Measurements from ENCODE around the gene NOXO1.

Gene NOXO1

DNA sequence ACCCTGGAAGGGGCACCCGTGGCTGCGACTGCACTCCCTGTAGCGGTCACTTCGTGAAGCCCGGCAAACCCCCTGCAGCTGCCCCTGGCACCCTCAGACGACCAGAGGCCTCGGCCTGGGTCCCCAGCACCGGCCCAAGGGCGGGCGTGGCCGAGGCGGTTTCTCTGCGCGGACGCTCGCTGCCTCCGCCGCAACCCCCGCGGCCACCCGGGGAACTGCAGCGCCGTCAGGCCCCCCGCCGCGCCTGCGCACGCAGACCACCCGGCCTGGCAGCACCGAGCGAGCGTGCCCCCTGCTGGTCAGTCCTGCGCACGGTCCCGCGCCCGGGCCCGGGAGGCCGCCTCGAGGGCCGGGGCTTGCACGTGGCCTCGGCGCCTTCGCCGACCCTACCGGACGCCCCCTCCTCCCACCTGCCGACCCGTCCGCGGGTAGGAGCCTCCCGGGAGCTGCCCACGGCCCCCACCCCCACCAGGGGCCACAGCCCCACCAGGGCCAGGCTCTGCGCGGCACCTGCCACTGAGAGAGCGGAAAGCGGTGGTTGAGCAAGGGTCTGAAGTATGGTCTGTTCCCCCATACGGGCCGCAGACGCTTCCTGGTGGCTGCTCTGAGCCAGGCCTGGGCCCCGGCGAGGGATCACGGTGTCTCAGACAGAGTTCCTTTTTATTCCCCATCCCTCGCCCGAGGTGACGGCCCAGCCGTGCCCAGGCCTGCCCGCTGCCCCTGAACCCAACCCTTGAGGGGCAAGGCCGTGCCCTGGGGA is 51.5 kb downstream of the NOXO1 start:
- Histone ChIP-seq H3K27ac (no peak overlapping the region), H3K4me3 (ENCODE audit: low read depth, low read length) (peak overlapping the region; percentile 63), H3K27me3 (replicated peaks) (no peaks in the 10 kb centered on the region), H3K36me3 (replicated peaks) (no peaks in the 10 kb centered on the region)
- peak; percentile 60 for DNase-seq
- TF ChIP-seq, protein P1, sequence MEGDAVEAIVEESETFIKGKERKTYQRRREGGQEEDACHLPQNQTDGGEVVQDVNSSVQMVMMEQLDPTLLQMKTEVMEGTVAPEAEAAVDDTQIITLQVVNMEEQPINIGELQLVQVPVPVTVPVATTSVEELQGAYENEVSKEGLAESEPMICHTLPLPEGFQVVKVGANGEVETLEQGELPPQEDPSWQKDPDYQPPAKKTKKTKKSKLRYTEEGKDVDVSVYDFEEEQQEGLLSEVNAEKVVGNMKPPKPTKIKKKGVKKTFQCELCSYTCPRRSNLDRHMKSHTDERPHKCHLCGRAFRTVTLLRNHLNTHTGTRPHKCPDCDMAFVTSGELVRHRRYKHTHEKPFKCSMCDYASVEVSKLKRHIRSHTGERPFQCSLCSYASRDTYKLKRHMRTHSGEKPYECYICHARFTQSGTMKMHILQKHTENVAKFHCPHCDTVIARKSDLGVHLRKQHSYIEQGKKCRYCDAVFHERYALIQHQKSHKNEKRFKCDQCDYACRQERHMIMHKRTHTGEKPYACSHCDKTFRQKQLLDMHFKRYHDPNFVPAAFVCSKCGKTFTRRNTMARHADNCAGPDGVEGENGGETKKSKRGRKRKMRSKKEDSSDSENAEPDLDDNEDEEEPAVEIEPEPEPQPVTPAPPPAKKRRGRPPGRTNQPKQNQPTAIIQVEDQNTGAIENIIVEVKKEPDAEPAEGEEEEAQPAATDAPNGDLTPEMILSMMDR (IDR thresholded peaks at IDR 0.05; ENCODE audit: low read depth, low read length, missing control alignments) = peak; percentile 58
- in situ Hi-C loops (cut with HindIII; ENCODE audit: low pct_ligation_motif_present, low sequenced_read_pairs) = no loop called here

DNA sequence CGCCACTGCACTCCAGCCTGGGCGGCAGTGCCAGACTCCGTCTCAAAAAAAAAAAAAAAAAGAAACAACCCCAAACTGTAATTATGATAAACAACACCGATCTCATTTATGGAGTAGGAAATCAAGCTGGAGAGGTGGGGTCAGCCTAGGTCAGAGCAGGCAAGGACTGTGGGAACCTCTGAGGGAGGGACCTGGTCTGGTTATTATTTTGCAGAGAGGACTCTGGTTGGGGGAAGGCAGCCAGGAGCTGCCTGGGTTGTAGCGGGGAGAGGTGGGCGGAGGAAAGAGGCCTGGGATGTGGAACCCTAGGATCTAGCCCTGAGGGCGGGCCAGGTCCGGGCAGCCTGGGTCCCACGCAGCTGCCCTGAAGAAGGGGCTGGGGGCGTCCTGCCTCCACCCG is 52.2 kb downstream of the NOXO1 start:
- DNase-seq = no peak
- TF ChIP-seq, protein P1 (IDR thresholded peaks at IDR 0.05; ENCODE audit: low read depth, low read length, missing control alignments) = no peak
- no peaks in the 10 kb centered on the region for H3K36me3 ChIP-seq (replicated peaks)
- H3K4me3 ChIP-seq (ENCODE audit: low read depth, low read length) = peak overlapping the region; percentile 63
- H3K27ac ChIP-seq = no peak overlapping the region
- no peaks in the 10 kb centered on the region for H3K27me3 ChIP-seq (replicated peaks)
- in situ Hi-C loops (cut with HindIII; ENCODE audit: low pct_ligation_motif_present, low sequenced_read_pairs) = no loop called here

All from brain microvascular endothelial cell (primary cell).